Parathyroid adenoma (tissue), 2 donors: ENCODE measurements around the gene ATG101.

Source experiments
- H2AFZ ChIP-seq: fragments of 300-600 bp; sonication (generic); one replicate; pipeline ENCODE4 v1.7.0; 2017; ENCODE audit warnings: antibody characterized with exemption, mild to moderate bottlenecking
- H3K27ac ChIP-seq: fragments of 300-600 bp; sonication (generic); one replicate; pipeline ENCODE4 v1.7.0; 2017
- H3K27me3 ChIP-seq: fragments of 300-600 bp; sonication (generic); one replicate; pipeline ENCODE4 v1.7.0; 2017; ENCODE audit warnings: low read length; ENCODE audit not compliant: control insufficient read depth, insufficient read depth
- H3K36me3 ChIP-seq: fragments of 300-600 bp; sonication (generic); one replicate; pipeline ENCODE4 v1.7.0; 2017; ENCODE audit warnings: low read length; ENCODE audit not compliant: control insufficient read depth, insufficient read depth
- H3K4me1 ChIP-seq: fragments of 300-600 bp; sonication (generic); one replicate; pipeline ENCODE4 v1.7.0; 2017; ENCODE audit warnings: control low read depth
- H3K4me2 ChIP-seq: fragments of 300-600 bp; sonication (generic); one replicate; pipeline ENCODE4 v1.7.0; 2017; ENCODE audit warnings: low read length
- H3K4me3 ChIP-seq: fragments of 300-600 bp; sonication (generic); one replicate; pipeline ENCODE4 v1.7.0; 2017; ENCODE audit warnings: low read depth, low read length
- H3K79me2 ChIP-seq: fragments of 300-600 bp; sonication (generic); one replicate; pipeline ENCODE4 v1.7.0; 2017; ENCODE audit warnings: control low read depth
- H3K9ac ChIP-seq: fragments of 300-600 bp; sonication (generic); one replicate; pipeline ENCODE4 v1.7.0; 2017; ENCODE audit warnings: mild to moderate bottlenecking
- H3K9me3 ChIP-seq: fragments of 300-600 bp; sonication (generic); one replicate; pipeline ENCODE4 v1.7.0; 2017; ENCODE audit warnings: low read length; ENCODE audit not compliant: control insufficient read depth
- TF ChIP-seq, protein P1 (sequence below): fragments of 300-600 bp; sonication (generic); IDR thresholded peaks from one replicate; pipeline ENCODE4 v1.7.0; 2017; ENCODE audit warnings: antibody characterized with exemption, mild to moderate bottlenecking
- donor health status: primary hyperparathyroidism.

The ATG101 gene

GRCh38 chr12:52054833-52055730 is 14.7 kb upstream of the ATG101 start:
- H3K27me3 ChIP-seq, result no peaks in the 10 kb centered on the region
- H3K4me1 ChIP-seq, result peaks cover 10% of the 10 kb centered on the region

GRCh38 chr12:52055731-52056711 is 13.8 kb upstream of the ATG101 start:
- Histone ChIP-seq H3K27me3 (no peaks in the 10 kb centered on the region), H2AFZ (no peak overlapping the region), H3K36me3 (no peaks in the 10 kb centered on the region), H3K4me2 (no peak overlapping the region), H3K79me2 (no peaks in the 10 kb centered on the region), H3K9me3 (no peaks in the 10 kb centered on the region), H3K27ac (no peak overlapping the region), H3K9ac (no peak overlapping the region), H3K4me1 (peaks cover 5% of the 10 kb centered on the region), H3K4me3 (no peak overlapping the region)
- TF ChIP-seq, protein P1, sequence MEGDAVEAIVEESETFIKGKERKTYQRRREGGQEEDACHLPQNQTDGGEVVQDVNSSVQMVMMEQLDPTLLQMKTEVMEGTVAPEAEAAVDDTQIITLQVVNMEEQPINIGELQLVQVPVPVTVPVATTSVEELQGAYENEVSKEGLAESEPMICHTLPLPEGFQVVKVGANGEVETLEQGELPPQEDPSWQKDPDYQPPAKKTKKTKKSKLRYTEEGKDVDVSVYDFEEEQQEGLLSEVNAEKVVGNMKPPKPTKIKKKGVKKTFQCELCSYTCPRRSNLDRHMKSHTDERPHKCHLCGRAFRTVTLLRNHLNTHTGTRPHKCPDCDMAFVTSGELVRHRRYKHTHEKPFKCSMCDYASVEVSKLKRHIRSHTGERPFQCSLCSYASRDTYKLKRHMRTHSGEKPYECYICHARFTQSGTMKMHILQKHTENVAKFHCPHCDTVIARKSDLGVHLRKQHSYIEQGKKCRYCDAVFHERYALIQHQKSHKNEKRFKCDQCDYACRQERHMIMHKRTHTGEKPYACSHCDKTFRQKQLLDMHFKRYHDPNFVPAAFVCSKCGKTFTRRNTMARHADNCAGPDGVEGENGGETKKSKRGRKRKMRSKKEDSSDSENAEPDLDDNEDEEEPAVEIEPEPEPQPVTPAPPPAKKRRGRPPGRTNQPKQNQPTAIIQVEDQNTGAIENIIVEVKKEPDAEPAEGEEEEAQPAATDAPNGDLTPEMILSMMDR, result no peak

More at GRCh38 chr12:52054833-52055730, 14.7 kb upstream of the ATG101 start:
- Histone ChIP-seq H3K9ac (no peak overlapping the region), H3K9me3 (no peaks in the 10 kb centered on the region), H3K27ac (no peak overlapping the region), H3K36me3 (no peaks in the 10 kb centered on the region), H3K79me2 (no peaks in the 10 kb centered on the region), H2AFZ (no peak overlapping the region), H3K4me2 (no peak overlapping the region), H3K4me3 (no peak overlapping the region)
- TF ChIP-seq, protein P1, result no peak

GRCh38 chr12:52056801-52057637 is 12.8 kb upstream of the ATG101 start:
- H3K36me3 ChIP-seq, result no peaks in the 10 kb centered on the region
- H3K27ac ChIP-seq, result no peak overlapping the region
- H3K4me3 ChIP-seq, result no peak overlapping the region
- no peak overlapping the region for H3K4me2 ChIP-seq
- TF ChIP-seq, protein P1, result no peak
- no peaks in the 10 kb centered on the region for H3K79me2 ChIP-seq
- no peak overlapping the region for H3K9ac ChIP-seq
- H3K4me1 ChIP-seq, result peaks cover 5% of the 10 kb centered on the region
- no peaks in the 10 kb centered on the region for H3K27me3 ChIP-seq
- H3K9me3 ChIP-seq, result no peaks in the 10 kb centered on the region
- H2AFZ ChIP-seq, result no peak overlapping the region

GRCh38 chr12:52057638-52058576 is 11.9 kb upstream of the ATG101 start:
- Histone ChIP-seq H3K4me1 (no peaks in the 10 kb centered on the region), H3K9ac (no peak overlapping the region), H3K9me3 (no peaks in the 10 kb centered on the region), H3K4me2 (no peak overlapping the region), H2AFZ (no peak overlapping the region), H3K4me3 (no peak overlapping the region), H3K79me2 (no peaks in the 10 kb centered on the region), H3K27me3 (no peaks in the 10 kb centered on the region), H3K27ac (no peak overlapping the region), H3K36me3 (no peaks in the 10 kb centered on the region)
- TF ChIP-seq, protein P1, result no peak
